Stimulated activated naive CD8-positive, alpha-beta T cell treated with anti-CD3 and anti-CD28 coated beads, Interleukin-15, Interleukin-2, amounts not matched to agents 100 ng/mL and 50 ng/mL, for 24 hours (primary cell): Measurements from ENCODE around the gene CNGA2.

Experiments used
- H3K27ac Mint-ChIP-seq: one replicate; pipeline ENCODE4 v1.8.0; 2021; ENCODE audit warnings: mild to moderate bottlenecking, mixed read lengths
- H3K27me3 Mint-ChIP-seq: one replicate; pipeline ENCODE4 v1.8.0; 2021; ENCODE audit warnings: mixed read lengths
- H3K36me3 Mint-ChIP-seq: one replicate; pipeline ENCODE4 v1.8.0; 2021; ENCODE audit warnings: low read depth, mixed read lengths
- H3K4me1 Mint-ChIP-seq: one replicate; pipeline ENCODE4 v1.8.0; 2021; ENCODE audit warnings: low read depth, mixed read lengths
- H3K4me3 Mint-ChIP-seq: one replicate; pipeline ENCODE4 v1.8.0; 2021; ENCODE audit warnings: mild to moderate bottlenecking, mixed read lengths
- H3K9me3 Mint-ChIP-seq: one replicate; pipeline ENCODE4 v1.8.0; 2021; ENCODE audit warnings: mixed read lengths

Gene CNGA2

DNA sequence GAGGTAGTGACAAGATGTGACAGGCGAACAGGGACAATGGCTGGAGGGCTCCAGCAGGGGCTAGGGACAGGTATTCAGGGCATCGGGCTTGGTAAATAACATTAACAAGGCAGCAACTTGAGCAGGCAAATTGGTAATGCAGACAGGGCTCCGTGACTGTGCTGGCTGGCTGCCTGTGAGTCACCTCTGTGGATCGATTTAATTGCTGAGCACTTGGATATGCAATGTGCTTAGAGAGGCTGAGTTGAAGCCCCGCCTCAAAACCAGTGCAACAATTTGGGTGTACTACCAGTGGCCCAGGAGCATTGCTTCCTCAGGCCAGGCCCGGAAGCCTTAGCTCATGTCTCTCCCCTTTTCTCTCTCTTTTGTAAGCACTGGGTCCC lies 19.5 kb downstream of the CNGA2 start:
- no peaks in the 10 kb centered on the region for H3K9me3 Mint-ChIP-seq
- H3K27me3 Mint-ChIP-seq: peaks cover 15% of the 10 kb centered on the region
- H3K4me1 Mint-ChIP-seq: no peaks in the 10 kb centered on the region
- H3K27ac Mint-ChIP-seq: no peak overlapping the region
- H3K36me3 Mint-ChIP-seq: no peaks in the 10 kb centered on the region
- H3K4me3 Mint-ChIP-seq: no peak overlapping the region

DNA sequence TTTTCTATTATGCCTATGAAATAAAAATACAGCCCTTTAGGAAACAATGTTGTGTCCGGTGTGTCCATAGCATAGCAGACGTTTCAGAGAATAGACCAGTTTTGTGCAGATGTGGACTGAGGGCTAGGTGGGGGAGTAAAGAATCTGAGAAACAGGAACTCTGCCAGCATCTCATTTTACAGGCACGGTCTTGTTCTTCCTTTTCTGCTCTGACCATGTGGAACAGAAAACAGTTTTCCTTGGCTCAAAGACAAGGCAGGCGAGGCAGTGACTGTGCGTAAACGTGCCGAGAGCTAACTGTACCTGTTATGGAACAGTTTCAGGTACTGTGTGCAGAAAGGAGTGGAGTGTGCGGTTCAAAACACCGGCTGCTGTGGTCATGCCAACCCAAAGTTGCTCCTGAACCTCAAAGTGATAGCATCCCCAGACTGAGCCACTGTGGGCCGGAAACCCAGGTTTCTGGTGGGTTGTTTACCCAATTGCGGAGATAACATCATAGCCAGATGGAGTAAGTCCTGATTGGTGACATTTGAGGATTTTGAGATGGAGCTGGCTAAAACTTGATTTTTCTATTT lies 20.2 kb downstream of the CNGA2 start:
- no peaks in the 10 kb centered on the region for H3K4me1 Mint-ChIP-seq
- no peaks in the 10 kb centered on the region for H3K36me3 Mint-ChIP-seq
- no peaks in the 10 kb centered on the region for H3K9me3 Mint-ChIP-seq
- no peak overlapping the region for H3K27ac Mint-ChIP-seq
- peaks cover 15% of the 10 kb centered on the region for H3K27me3 Mint-ChIP-seq
- H3K4me3 Mint-ChIP-seq: no peak overlapping the region

DNA sequence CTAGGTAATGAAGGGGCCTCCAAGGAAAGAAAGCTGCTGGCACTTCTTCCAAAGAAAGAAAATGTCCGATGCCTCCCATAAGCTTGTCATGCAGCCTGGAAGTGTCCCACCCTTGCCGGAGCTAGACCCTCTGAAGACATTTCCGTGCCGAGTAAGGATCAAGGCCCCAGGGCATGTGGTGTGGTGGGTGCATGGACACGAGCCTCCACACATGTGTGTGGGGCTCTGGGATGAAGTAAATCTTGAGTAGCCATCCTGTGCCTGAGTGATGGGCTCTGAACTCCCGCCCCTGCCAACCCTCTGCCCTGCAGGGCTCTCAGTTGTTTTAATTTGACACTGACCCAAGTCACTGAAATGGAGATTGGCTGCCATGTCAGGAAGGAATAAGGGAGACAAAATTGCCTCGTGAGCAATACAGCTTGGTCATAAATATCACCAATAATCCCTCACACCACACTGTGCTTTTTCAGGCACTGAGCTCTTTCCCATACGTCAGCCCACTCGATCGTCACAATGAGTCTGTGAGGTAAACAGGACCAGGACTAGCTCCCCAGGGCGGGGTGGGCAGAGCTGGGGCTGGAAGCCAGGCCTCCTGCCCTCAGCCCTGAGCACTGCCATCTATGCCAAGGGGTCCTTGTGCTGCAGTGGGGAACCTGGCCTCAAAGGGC lies 24.6 kb downstream of the CNGA2 start:
- Mint-ChIP-seq H3K27ac (no peak overlapping the region), H3K4me1 (no peaks in the 10 kb centered on the region), H3K36me3 (no peaks in the 10 kb centered on the region), H3K9me3 (no peaks in the 10 kb centered on the region), H3K4me3 (no peak overlapping the region), H3K27me3 (no peaks in the 10 kb centered on the region)

DNA sequence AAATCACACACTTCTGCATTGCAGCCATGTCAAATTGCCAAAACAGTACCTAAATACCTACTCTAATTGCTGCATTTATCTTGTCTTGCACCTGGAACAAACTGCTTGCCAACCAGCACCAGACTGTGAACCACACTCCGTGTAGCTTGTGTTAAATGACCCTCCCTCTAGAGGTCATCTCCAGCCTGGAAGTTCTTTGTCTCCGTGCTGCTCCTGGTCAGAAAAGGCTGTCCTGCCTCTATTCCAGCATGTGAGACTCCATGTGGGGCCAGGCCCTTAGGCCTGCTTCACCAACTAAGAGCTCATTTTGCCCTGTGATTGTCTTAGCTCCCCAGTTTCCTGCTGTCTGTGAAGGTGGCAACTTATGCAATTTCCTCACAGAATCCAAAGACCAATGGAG lies 28.3 kb downstream of the CNGA2 start:
- H3K4me3 Mint-ChIP-seq: no peak overlapping the region

DNA sequence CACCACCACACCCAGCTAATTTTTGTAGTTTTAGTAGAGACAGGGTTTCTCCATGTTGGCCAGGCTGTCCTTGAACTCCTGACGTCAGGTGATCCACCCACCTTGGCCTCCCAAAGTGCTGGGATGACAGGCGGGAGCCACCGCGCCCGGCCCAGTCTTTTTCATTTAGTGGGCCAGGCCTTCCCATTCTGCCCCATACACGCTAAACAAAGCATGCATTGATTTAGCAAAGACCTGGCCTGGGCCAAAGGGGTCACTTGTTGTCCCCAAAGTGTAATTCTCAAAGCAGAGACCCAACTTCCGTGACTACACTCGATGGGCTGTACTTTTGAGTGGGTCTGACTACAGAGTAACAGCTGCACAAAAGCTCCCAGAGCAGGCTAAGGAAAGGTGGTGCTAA lies 29.2 kb downstream of the CNGA2 start:
- H3K4me3 Mint-ChIP-seq: no peak overlapping the region
- no peaks in the 10 kb centered on the region for H3K9me3 Mint-ChIP-seq
- no peaks in the 10 kb centered on the region for H3K4me1 Mint-ChIP-seq
- H3K36me3 Mint-ChIP-seq: no peaks in the 10 kb centered on the region
- H3K27ac Mint-ChIP-seq: no peak overlapping the region
- no peaks in the 10 kb centered on the region for H3K27me3 Mint-ChIP-seq

More for the DNA sequence above, 28.3 kb downstream of the CNGA2 start:
- Mint-ChIP-seq H3K27ac (no peak overlapping the region), H3K4me1 (no peaks in the 10 kb centered on the region), H3K9me3 (no peaks in the 10 kb centered on the region), H3K36me3 (no peaks in the 10 kb centered on the region), H3K27me3 (no peaks in the 10 kb centered on the region)

DNA sequence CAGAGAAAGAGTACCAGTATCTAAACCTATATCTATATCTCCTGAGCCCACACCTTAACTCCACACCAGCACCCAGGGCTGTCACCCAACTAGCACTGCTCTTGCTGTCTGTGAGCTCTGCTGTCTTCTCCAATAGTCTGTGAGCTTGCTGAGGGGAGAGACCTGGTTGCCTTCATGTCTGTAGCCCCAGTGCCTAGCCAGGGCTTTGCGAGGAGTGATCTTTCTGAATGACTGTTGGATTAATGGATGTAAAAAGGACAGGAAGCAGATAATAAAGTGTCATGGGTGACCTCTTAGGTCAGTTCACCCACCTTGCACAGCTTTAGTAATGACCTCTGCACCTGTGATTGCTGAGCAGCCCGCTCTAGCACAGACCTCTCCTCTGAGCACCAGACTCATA lies 30.5 kb downstream of the CNGA2 start:
- Mint-ChIP-seq H3K27me3 (no peaks in the 10 kb centered on the region), H3K4me1 (no peaks in the 10 kb centered on the region), H3K27ac (no peak overlapping the region), H3K36me3 (no peaks in the 10 kb centered on the region), H3K4me3 (no peak overlapping the region), H3K9me3 (no peaks in the 10 kb centered on the region)

DNA sequence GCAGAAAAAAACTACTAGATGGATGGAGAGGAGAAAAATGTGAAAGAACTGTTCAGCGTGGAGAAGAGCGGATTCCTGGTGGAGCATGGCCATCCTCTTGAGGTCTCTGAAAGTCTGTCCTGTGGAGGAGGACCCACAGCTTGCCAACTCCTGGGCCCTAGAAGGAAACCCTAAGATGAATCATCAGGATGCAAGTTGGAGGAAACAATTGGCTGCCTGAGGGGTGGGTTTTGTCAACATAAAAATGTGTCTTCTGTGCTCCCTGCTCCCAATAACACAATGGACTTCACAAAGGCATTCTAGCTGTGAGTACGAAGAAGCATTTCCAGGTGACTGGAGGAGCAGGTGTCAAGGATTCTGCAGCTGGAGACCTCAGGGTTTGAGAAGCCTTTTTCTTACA lies 37.2 kb downstream of the CNGA2 start:
- H3K36me3 Mint-ChIP-seq: no peaks in the 10 kb centered on the region
- no peak overlapping the region for H3K27ac Mint-ChIP-seq

DNA sequence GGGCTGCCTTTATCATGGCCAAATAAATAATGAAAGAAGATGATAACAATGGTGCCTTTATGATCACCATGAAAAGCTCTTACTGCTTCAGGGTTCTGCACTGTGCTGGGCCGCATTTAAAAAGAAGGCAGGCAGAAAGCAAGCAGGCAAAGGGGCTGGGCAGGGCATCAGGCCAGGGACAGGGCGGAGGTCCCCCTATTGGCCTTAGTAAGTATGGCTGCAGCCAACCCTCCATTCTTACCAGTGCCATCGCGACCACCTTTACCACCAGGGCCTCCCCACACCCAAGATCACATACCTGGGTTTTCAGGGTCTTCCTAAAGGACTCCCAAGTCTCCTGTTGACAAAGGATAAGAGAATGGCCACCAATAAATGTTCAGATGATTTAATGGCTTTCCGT lies 38.9 kb downstream of the CNGA2 start:
- no peaks in the 10 kb centered on the region for H3K27me3 Mint-ChIP-seq
- H3K4me3 Mint-ChIP-seq: no peak overlapping the region
- H3K27ac Mint-ChIP-seq: no peak overlapping the region
- H3K9me3 Mint-ChIP-seq: no peaks in the 10 kb centered on the region
- H3K36me3 Mint-ChIP-seq: no peaks in the 10 kb centered on the region
- no peaks in the 10 kb centered on the region for H3K4me1 Mint-ChIP-seq

More for the DNA sequence above, 37.2 kb downstream of the CNGA2 start:
- H3K9me3 Mint-ChIP-seq: no peaks in the 10 kb centered on the region
- H3K4me1 Mint-ChIP-seq: no peaks in the 10 kb centered on the region
- no peaks in the 10 kb centered on the region for H3K27me3 Mint-ChIP-seq
- H3K4me3 Mint-ChIP-seq: no peak overlapping the region

DNA sequence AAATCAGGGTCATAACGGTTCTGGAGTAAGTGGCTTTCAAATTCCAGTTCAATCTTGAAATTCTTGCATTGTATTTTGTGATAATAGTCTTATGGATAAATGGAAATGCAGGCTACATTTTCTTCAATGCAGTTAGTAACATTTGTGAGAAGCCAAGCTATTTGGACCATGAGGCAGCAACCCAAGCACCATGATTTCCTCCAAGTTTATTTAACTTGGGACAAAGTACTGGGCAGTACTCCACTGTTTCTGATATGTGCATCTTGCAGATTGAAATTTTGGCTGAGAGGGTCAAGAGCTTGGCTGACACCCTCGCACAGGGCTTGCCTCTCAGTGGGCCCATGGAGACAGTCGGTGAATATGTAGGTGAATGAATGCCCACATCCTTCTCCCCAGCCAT lies 39.9 kb downstream of the CNGA2 start:
- Mint-ChIP-seq H3K27me3 (no peaks in the 10 kb centered on the region), H3K27ac (no peak overlapping the region), H3K4me3 (no peak overlapping the region), H3K4me1 (no peaks in the 10 kb centered on the region), H3K9me3 (no peaks in the 10 kb centered on the region), H3K36me3 (no peaks in the 10 kb centered on the region)

DNA sequence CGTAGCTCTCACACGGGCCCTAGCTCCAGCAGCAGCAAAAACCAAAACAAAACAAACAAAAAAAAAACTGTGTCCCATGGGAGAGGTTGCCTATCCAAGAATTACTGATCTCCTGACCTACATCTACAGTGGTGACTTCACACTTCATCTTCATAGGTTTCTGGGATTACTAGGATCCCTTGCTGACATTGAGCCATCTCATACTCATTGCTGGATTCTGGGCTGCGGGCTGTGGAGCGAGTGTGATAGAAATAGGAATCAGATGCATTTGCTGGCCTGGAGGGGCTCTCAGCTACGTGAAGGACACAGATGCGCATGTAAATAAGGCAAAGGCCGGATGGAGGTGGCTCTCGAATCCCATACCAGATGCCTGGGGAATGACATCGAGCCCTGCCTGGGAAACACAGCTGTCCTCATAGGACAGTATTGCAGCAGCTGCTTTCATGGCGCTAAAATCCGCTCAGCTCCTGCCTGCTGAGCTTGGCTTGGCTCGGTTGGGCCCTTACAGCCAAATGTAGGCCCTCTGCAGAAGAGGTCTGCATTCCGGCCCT lies 41.7 kb downstream of the CNGA2 start:
- Mint-ChIP-seq H3K4me1 (no peaks in the 10 kb centered on the region), H3K27me3 (no peaks in the 10 kb centered on the region), H3K9me3 (no peaks in the 10 kb centered on the region), H3K36me3 (no peaks in the 10 kb centered on the region), H3K27ac (no peak overlapping the region), H3K4me3 (no peak overlapping the region)

DNA sequence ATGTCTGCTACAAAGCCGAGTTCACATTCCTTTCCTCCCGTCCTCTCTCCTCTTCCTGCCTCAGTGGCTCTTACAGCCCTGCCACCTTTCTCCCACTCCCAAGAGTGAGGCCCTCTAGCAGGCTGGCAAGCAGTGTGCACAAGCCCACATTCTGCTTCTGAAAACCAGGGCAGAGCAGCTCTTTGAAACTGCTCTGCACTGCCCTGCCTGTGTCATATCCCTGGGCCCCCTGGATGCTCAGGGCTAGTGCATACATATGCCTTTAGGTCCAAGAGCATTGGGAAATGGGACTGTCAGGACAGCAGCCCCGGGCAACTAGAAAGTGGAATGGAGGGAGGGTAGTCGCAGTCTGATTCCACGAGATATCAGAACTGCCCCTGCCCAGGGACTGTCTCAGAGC lies 42.4 kb downstream of the CNGA2 start:
- H3K36me3 Mint-ChIP-seq: no peaks in the 10 kb centered on the region
- H3K27ac Mint-ChIP-seq: no peak overlapping the region
- H3K27me3 Mint-ChIP-seq: no peaks in the 10 kb centered on the region
- H3K4me1 Mint-ChIP-seq: no peaks in the 10 kb centered on the region
- H3K9me3 Mint-ChIP-seq: no peaks in the 10 kb centered on the region
- H3K4me3 Mint-ChIP-seq: no peak overlapping the region

DNA sequence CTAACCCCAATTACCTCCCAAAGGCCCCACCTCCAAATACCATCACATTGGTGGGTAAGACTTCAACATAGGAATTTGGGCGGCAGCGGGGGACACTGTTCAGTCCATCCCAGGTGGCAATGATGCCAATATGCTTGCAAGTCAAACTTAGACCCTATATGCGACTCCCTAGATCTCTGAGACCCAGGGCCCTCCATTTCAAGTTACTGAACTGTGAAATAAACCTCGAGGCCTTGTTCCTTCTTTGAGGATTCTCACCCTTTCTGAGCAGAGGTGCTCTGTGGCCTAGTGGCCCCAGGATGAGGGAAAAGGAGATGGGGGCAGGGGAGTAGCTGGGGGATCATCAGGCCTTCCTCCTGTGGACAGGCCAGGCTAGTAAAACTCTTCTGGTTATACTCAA lies 44.7 kb downstream of the CNGA2 start:
- H3K27me3 Mint-ChIP-seq: no peaks in the 10 kb centered on the region
- no peaks in the 10 kb centered on the region for H3K9me3 Mint-ChIP-seq
- no peaks in the 10 kb centered on the region for H3K4me1 Mint-ChIP-seq
- H3K36me3 Mint-ChIP-seq: no peaks in the 10 kb centered on the region
- no peak overlapping the region for H3K27ac Mint-ChIP-seq
- no peak overlapping the region for H3K4me3 Mint-ChIP-seq

DNA sequence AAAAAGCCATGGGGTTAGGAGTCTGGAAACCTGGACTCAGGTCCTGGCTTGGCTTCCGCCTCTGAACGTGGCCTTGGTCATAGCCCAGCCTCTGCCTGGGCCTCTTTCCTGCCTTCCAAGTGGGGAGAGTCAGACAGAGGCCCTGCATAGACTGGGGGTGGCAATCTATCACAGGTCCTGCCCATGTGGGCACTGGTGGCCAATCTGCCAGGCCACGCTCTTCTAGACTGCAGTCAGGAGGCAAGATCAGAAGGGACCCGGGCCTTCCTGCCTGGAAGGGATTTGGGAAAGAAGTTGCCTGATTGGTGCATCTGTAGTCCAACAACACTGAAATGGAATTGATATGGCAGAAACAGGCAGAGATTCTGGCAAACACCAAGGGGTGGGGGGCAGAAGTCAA lies 46.1 kb downstream of the CNGA2 start:
- Mint-ChIP-seq H3K9me3 (no peaks in the 10 kb centered on the region), H3K27me3 (no peaks in the 10 kb centered on the region), H3K4me3 (no peak overlapping the region), H3K4me1 (no peaks in the 10 kb centered on the region), H3K27ac (no peak overlapping the region), H3K36me3 (no peaks in the 10 kb centered on the region)

DNA sequence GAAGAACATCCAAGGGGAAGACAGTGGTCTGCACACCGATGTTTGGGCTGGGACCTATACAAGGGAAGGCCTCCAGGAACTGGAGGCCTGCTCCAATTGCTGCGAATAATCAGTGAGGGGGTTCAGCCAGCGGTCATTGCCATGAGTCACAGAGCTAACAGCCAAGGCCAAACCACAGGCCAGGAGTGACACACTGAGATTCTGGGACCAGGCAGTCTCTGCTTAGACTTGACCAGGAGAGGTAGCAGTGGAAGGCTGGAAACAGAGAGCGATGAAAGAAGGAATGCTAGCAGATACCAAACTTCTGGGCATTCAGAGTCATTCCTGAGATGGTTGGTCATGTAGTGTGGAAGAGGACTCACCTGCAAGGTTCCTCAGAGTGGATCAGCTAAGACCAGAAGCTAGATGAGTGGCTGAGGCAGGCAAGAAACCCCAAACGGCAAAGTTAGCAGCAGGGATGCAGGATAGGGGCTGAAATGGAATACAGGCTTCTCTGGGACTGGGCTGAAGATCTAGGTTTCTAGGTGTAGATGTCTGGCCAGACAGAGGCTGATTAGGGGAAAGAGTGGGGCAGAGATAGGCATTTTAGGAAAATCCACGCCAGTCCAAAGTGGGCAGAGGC lies 54.7 kb downstream of the CNGA2 start:
- no peak overlapping the region for H3K27ac Mint-ChIP-seq

DNA sequence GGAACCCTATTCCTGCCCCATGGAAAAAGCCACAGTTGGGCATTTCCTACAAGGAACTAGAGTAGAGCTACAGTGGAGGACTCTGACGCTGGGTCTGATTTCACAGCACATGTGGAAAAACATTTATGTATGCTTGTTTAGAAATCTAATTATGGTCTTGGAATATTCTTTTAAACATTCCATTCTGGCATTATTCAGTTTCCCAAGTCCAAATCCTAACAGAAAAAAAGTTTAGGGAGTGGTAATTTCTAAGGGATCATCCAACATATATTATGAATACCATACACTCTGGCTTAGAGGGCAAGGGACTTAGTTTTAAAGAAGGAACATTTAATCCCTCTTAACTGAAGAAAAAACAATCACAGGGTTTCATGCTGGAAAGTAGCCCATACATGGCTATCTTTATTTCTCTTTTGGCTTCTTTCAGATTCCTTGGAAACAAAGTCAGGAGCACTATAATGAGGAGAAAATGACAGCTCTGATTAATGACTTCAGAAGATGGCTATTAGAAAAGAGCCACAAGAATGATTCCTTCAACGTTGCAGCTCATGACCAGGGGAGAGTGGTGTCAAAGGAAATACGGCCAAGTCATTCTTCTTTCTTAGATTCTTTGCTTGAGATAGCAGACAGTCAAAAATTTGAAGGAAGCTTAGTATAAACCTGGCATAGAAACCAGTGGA lies 56.1 kb downstream of the CNGA2 start:
- H3K4me1 Mint-ChIP-seq: no peaks in the 10 kb centered on the region
- H3K27ac Mint-ChIP-seq: no peak overlapping the region
- H3K9me3 Mint-ChIP-seq: no peaks in the 10 kb centered on the region
- no peak overlapping the region for H3K4me3 Mint-ChIP-seq
- H3K27me3 Mint-ChIP-seq: no peaks in the 10 kb centered on the region
- no peaks in the 10 kb centered on the region for H3K36me3 Mint-ChIP-seq

More for the DNA sequence above, 54.7 kb downstream of the CNGA2 start:
- H3K4me3 Mint-ChIP-seq: no peak overlapping the region
- H3K36me3 Mint-ChIP-seq: no peaks in the 10 kb centered on the region
- H3K4me1 Mint-ChIP-seq: no peaks in the 10 kb centered on the region
- H3K27me3 Mint-ChIP-seq: no peaks in the 10 kb centered on the region
- no peaks in the 10 kb centered on the region for H3K9me3 Mint-ChIP-seq
